Keratinocyte (primary cell): ENCODE data around the gene TMEM266.
A peak's percentile ranks its signal among the peaks of the same experiment; 100 is the strongest.

Experiments used
- CTCF ChIP-seq, 3 experiments: IDR thresholded peaks in 1 of 3; conservative IDR thresholded peaks in 1 of 3; optimal IDR thresholded peaks in 1 of 3; 2 replicates in 2 of 3; 3 replicates in 1 of 3; pipeline versions ENCODE3 to v1.5.1; 2011; ENCODE audit warnings: low read length in 3 of 3, mild to moderate bottlenecking in 3 of 3, moderate library complexity in 2 of 3, control low read depth in 1 of 3, inconsistent platforms in 1 of 3; ENCODE audit not compliant: insufficient read depth in 2 of 3; ENCODE audit errors: extremely low read depth in 1 of 3
- EZH2 ChIP-seq: IDR thresholded peaks from one replicate; pipeline ENCODE4 v1.6.1; 2012; ENCODE audit warnings: inconsistent platforms, mild to moderate bottlenecking, low read length, moderate library complexity

DNA sequence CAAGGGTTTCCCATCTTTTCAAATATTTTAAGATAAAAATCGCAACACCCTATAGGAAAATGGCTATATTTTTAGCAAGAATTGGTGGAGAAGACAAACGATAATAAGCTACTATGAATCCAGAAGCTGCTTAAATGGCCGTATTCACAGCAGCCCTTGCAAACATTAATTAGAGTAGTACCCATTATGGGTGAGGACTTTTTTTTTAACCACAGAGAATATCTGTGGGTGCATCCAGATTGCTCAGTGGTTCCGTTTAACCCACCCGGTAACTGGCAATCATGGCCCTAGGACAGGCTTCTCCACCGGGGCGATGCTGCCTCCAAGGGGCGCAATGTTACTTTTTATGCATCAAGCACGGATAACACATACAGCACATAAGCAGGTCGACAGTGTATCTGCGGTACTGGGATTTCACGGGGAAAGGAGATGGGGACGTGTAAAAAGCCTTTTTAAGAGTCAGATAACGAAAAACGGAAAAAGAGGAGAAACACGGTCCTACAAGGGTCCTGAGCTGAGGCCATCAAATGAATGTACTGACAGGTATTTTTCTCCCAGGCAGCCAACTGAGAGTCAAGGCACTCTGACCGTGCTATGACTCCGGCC lies 968 bp upstream of the TMEM266 start:
- TF ChIP-seq CTCF (optimal IDR thresholded peaks at IDR 0.05 in 1 of 3, IDR thresholded peaks at IDR 0.05 in 1 of 3, conservative IDR thresholded peaks at IDR 0.05 in 1 of 3; ENCODE audit: extremely low read depth in 1 of 3, insufficient read depth in 2 of 3, low read length in 3 of 3), result peak; percentile 23 to 81 (median 27)
- peak; percentile 55 for TF ChIP-seq EZH2
